DMS53 treated with DMSO at 0.1 percent for 48 hours (cell line): ENCODE measurements around the gene STRN3.
"Not testable (repeated sequence)": the region's sequence is repeated elsewhere in the genome, so short reads cannot be mapped to it uniquely, and the experiment has no call there.

Experiments
- DNase-seq: peaks from one replicate; lab custom pipeline; 2025; ENCODE audit not compliant: unreplicated experiment; lab: John Stamatoyannopoulos, UW

Gene STRN3

DNA sequence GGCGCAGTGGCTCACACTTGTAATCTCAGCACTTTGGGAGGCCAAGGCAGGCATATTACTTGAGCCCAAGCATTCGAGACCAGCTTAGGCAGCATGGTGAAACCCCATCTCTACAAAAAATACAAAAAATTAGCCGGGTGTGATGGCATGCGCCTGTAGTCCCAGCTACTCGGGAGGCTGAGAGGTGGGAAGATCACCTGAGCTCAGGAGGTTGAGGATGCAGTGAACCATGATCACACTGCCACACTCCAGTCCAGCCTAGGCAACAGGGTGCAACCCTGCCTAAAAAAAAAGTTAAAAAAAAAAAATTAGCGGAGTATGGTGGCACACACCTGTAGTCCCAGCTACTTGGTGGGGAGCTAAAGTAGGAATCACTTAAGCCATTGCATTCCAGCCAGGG lies 22.2 kb downstream of the STRN3 start:
- DNase-seq, result not testable (repeated sequence)

GRCh38 chr14:31003284-31003683 lies 22.9 kb downstream of the STRN3 start:
- no peak for DNase-seq

DNA sequence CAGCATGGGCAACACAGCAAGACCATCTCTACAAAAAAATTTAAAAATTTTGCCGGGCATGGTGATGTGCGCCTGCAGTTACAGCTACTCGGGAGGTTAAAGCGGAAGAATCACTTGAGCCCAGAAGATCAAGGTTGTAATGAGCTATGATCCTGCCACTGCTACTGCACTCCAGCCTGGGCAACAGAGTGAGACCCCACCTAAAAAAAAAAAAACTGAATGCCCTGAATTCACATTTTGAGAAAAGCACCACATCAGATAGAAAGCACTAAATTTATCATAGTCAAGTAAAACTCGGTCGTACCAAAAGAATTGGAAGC lies 24.9 kb downstream of the STRN3 start:
- DNase-seq, result no peak

- DNase-seq, result no peak
Observed at GRCh38 chr14:31000629-31001338, 25.4 kb downstream of the STRN3 start.

- DNase-seq, result no peak
Observed at GRCh38 chr14:30999038-30999773, 27.0 kb downstream of the STRN3 start.

DNA sequence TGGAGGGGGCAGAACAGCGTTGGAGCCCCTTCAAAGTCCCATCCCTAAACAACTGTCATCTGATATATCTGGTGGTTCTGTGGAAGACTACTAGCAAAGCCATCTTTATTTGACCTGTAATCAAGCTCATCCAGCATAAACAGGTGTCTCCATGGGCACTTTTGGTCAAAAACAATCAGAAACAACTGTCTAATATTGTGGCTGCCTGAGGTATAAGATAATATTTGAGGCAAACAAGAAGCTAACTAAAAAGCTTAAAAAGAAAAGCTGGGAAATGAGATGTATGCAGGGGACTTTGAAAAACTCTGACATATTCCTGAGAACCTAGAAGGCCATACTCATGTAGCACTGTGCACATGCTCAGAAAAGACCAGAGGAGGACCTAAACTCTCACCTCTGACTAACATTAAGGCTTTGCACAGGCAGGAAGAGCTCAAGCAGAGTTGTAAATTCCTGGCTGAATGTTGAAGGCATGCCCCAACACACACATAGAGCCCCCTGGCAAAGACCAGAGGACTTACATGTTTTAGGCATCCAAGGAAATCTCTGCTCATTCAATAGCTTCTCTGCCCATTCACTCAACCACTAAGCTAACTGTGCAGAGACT lies 28.0 kb downstream of the STRN3 start:
- DNase-seq, result no peak

DNA sequence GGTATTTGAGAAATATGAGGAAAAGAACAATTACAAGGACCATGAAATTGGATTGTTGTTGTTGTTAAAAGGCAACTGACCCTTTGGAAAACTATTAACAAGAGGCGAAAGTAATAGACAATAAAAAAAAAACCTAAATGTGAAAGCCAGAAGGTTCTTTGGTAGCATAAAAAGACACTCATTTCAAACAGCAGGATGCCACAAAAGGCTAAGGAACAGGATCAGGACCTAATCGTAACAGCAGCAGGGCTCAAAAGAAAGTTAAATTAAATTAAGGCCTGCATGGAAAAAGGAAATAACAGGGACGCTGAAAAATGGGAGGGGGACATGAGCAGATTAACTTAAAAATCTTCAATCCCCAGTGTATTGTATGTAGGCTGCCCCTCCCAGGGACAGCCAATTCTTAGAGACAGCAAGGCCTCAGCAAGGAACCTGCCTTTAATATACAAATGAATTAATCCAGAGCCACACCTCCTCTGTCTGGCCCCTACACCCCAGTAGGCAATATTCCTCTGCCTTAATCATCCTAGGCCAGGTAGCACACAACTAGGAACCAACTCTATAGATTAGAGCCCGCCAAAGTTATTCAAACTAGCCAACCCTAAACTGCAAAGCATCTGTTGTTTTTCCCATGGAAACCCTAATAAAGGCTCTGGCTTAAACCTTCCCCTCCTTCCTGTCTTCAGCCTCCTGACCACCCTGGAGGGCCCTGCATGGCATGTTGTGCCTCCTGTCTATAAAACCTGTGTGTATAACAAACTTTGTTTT lies 29.1 kb downstream of the STRN3 start:
- DNase-seq, result no peak

DNA sequence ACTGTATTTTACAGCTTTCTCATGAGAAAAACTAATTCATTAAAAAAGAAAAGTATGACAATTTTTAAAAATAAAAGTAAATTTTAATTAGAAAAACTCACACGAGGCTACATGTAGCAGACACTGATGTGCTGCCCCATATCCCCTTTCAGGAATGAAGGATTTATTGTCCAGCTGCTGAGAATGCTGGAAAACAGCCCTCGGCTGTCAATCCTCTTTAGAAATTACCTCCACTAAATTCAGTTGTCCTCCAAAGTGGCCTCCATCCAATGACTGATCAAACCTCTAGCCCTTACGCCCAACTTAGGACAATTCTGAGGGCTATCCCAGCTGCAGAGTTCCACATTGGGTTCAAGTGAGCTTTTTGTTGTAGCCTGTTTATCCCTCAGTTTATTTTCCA lies 30.5 kb downstream of the STRN3 start:
- DNase-seq, result no peak

DNA sequence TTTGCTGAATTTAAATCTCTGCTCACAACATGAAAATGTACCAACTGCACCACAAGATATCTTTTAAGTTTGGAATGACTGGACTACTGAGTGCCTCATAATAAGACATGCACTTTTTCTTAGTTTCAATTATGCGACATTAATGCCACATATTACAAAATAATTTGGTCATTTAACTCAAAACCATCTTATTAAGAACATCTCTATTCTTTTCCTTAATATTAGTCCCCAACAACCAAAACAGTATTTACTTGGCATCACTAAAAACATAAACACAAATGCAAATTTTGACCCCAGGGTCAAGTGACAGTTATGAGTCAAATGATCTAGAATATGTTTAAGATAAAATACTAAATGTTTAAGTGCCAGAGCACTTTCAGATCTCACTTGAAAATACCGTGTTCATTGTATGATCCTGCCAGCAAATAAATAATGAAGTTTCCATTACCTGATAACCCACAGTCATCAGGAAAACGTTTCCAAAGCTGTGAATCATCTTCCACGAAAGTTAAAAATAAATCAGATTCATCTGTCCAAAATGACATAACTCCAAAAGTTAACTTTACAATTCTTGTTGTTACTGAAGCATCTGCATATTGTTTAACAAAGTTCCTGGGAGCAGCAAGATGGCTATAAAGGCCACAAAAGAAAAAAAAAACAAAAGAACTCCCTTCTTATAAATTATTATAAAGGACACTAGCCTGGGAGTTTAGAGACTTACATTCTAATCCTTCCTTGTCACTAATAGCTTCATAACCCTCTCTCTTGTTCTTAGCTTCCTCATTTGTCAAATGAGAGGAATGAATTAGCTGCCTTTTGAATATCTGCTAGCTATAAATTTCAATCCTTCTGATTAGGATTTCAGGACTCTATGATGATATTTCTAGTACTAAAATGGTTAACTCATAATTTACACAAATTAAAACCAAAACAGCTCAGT lies 31.2 kb downstream of the STRN3 start:
- no peak for DNase-seq

GRCh38 chr14:30993071-30993470 lies 33.1 kb downstream of the STRN3 start:
- DNase-seq, result no peak

GRCh38 chr14:30991408-30991807 lies 34.8 kb downstream of the STRN3 start:
- DNase-seq, result no peak

GRCh38 chr14:30990770-30991169 lies 35.4 kb downstream of the STRN3 start:
- no peak for DNase-seq

- no peak for DNase-seq
Observed at GRCh38 chr14:30988509-30988908, 37.7 kb downstream of the STRN3 start.

DNA sequence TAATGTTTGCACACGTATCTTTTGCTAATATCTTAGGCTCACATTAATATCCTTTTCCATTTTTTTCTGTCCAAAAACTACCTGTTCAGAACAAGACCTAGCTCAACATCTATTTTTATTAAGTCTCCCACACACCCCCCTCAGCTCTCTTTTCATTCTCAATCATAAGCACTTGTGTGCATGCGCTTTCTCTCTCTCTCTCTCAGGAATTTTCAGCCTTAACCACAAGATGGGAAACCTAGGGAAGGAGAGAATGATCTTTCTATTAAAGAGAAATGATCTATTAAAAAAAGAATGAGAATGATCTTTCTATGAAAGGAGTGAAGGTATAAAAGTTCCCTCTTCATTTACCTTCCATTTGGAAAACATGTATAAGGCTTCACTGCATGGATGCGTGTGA lies 40.4 kb downstream of the STRN3 start:
- no peak for DNase-seq

DNA sequence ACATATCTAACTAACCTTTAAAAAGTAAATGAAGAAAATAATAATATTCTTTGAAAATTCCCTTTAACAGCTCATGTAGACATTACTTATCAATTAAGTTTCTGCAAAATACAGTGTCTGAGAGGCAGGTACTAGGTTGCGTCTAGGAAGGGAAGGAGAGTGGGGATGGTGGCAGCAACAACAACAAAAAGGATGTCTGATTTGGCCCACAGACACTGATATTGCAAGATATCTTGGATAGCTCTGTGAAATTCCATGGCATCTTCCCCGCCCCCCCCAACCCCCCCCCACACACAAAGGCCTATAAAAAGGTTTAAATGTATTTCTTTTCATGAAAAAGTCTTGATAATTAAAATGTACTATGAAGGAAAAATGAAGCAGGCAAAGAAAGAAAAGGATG lies 42.3 kb downstream of the STRN3 start:
- DNase-seq, result no peak

- no peak for DNase-seq
Observed at GRCh38 chr14:30982533-30982932, 43.6 kb downstream of the STRN3 start.

DNA sequence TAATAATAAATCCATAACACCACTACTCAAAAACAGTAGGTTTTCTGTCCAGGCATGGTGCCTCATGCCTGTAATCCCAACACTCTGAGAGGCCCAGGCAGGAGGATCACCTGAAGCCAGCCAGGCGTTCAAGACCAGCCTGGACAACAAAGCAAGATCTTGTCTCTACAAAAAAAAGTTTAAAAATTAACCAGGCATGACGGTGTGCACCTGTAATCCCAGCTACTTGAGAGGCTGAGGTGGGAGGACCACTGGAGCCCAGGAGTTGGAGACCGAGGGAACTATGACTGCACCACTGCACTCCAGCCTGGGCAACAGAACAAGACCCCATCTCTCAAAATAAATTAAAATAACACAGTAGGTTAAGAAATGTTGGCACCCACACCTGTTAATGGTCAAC lies 45.2 kb downstream of the STRN3 start:
- DNase-seq, result no peak

DNA sequence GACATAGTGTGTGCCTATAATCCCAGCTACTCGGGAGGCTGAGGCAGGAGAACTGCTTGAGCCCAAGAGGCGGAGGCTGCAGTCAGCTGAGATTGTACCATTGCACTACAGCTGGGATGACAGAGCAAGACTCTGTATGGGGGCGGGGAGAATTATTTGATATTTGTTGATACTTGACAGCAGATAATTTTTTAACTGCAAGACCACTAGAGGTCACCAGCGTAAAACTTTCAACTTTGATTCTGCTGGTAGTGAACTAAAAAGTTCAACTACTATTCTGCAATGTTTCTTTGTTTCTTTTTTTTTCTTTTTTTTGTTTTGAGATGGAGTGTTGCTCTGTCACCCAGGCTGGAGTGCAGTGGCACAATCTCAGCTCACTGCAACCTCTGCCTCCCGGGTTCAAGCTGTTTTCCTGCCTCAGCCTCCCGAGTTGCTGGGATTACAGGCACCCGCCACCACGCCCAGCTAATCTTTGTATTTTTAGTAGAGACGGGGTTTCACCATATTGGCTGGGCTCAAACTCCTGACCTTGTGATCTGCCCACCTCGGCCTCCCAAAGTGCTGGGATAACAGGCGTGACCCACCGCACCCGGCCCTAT lies 46.0 kb downstream of the STRN3 start:
- DNase-seq, result peak; percentile 48

DNA sequence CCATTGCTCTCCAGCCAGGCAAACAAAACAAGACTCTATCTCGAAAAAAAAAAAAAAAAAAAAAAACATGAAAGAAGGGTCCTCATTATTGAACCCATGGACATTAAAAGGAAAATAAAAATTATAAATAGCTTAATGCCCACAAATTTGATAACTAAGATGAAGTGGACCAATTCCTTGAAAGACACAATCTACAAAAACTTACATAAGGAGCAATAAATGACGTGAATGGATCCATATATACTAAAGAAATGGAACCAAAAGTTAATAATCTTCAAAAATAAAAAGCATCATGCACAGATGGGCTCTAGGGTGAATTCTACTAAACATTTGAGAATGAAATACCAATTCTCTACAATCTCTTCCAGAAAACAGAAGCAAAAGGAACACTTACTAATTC lies 48.4 kb downstream of the STRN3 start:
- DNase-seq, result no peak

DNA sequence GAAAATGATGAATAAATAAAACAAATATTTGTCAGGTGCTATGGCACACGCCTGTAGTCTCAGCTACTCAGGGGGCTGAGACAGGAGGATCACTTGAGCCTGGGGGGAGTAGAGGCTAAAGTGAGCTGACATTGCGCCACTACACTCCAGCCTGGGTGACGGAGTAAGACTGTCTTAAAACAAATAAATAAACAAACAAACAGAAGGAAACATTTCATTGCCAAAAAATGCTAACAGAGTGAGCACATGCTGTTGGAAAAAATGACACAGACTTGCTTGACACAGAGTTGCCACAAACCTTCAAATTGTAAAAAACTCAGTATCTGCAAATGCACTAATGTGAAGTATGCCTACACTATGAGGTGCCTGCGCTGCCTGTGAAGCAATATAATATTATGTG lies 51.6 kb downstream of the STRN3 start:
- no peak for DNase-seq
